K562 (cell line): Measurements from ENCODE around the gene STAM2. TPM values are rescaled to one million over a fixed set of nuclear protein-coding genes. Genes with fewer than 3 reads are reported as not detected.

Experiments
- ATAC-seq: fragments of 200-7000 bp; cut with Tn5 transposase; 3 replicates; pipeline ENCODE4 v1.9.1; 2020; ENCODE audit warnings: moderate library complexity
- BruUV-seq: library from RNA; stranded (reverse); fragments of 400-500 nt; replicated peaks from 2 replicates; lab custom pipeline; 2021; lab: Mats Ljungman, UMichigan
- CTCF ChIA-PET: fragments of 300-600 bp; formaldehyde crosslinking; extraction: SDS; loops from one replicate; lab custom pipeline; 2021; ENCODE audit warnings: low intra/inter-chr PET ratio; lab: Yijun Ruan, JAX
- POLR2A ChIA-PET: fragments of 300-600, 350-650 bp; sonication (Branson Sonifier 250); formaldehyde crosslinking; extraction: SDS; loops from one replicate; lab custom pipeline; 2021; ENCODE audit warnings: antibody characterized with exemption, inconsistent platforms; lab: Yijun Ruan, JAX
- DNase-seq, 4 experiments: peaks; one replicate each; pipeline versions ENCODE4 v3.0.0 to v3.0.0-alpha.2; 2011 to 2018; ENCODE audit warnings: low spot score in 3 of 4, mixed read lengths in 3 of 4; ENCODE audit errors: extremely low read depth in 1 of 4
- FAIRE-seq: peaks from 2 replicates; lab custom pipeline; 2011; peaks lifted over from hg19 to GRCh38; lab: Jason Lieb, UNC
- H2AFZ ChIP-seq: 2 replicates; pipeline ENCODE4 v1.6.0; 2011; ENCODE audit warnings: low read depth, low read length, control low read depth, inconsistent platforms
- H3K27ac ChIP-seq: fragments of 200-600 bp; 3 replicates; pipeline ENCODE4 v1.8.0; 2011; ENCODE audit warnings: low read depth, mild to moderate bottlenecking, control low read depth, inconsistent platforms, low read length, moderate library complexity, mixed read lengths; ENCODE audit errors: extremely low read depth
- H3K27me3 ChIP-seq, 2 experiments: fragments of 300-600 bp in 1 of 2; 2 replicates in 1 of 2; 3 replicates in 1 of 2; pipeline versions ENCODE4 v1.6.0 to v1.8.0; 2011; ENCODE audit warnings: inconsistent platforms in 2 of 2, low read length in 2 of 2, mild to moderate bottlenecking in 1 of 2, mixed read lengths in 1 of 2, moderate library complexity in 1 of 2; ENCODE audit not compliant: control insufficient read depth in 2 of 2, insufficient read depth in 2 of 2
- H3K36me3 ChIP-seq: fragments of 300-600 bp; 3 replicates; pipeline ENCODE4 v1.8.0; 2011; ENCODE audit warnings: mild to moderate bottlenecking, low read length, inconsistent platforms; ENCODE audit not compliant: control insufficient read depth, insufficient read depth
- H3K4me1 ChIP-seq, 2 experiments: fragments of 200-600 bp in 1 of 2; replicated peaks in 1 of 2; 2 replicates in 1 of 2; 3 replicates in 1 of 2; pipeline versions ENCODE4 v1.5.1 to v1.8.0; 2011; ENCODE audit warnings: inconsistent platforms in 2 of 2, low read length in 2 of 2, mild to moderate bottlenecking in 1 of 2, mixed read lengths in 1 of 2, moderate library complexity in 1 of 2; ENCODE audit not compliant: control insufficient read depth in 2 of 2, insufficient read depth in 2 of 2
- H3K4me2 ChIP-seq: 2 replicates; pipeline ENCODE4 v1.6.1; 2011; ENCODE audit warnings: low read length, control low read depth, inconsistent platforms, mixed read lengths; ENCODE audit not compliant: insufficient read depth
- H3K4me3 ChIP-seq: fragments of 200-600 bp; sonication (generic), shearing (Covaris generic); 2 replicates; pipeline ENCODE4 v1.5.1; 2016; ENCODE audit warnings: control low read depth, inconsistent platforms
- H3K79me2 ChIP-seq: fragments of 200-600 bp; 3 replicates; pipeline ENCODE4 v1.8.0; 2011; ENCODE audit warnings: low read length, inconsistent platforms; ENCODE audit not compliant: control insufficient read depth, insufficient read depth
- H3K9ac ChIP-seq, 2 experiments: 2 replicates each; pipeline versions ENCODE4 v1.6.0 to v1.6.1; 2011; ENCODE audit warnings: low read depth in 2 of 2, low read length in 2 of 2, control low read depth in 1 of 2, inconsistent platforms in 1 of 2, mild to moderate bottlenecking in 1 of 2, mixed read lengths in 1 of 2; ENCODE audit not compliant: insufficient read depth in 1 of 2
- H3K9me1 ChIP-seq: one replicate; pipeline ENCODE4 v1.6.0; 2011; ENCODE audit warnings: inconsistent platforms, mild to moderate bottlenecking, low read length, moderate library complexity; ENCODE audit not compliant: control insufficient read depth, insufficient read depth
- H3K9me3 ChIP-seq: replicated peaks from 2 replicates; pipeline ENCODE4 v1.5.1; 2011; ENCODE audit warnings: low read depth, low read length, inconsistent platforms; ENCODE audit not compliant: control insufficient read depth, insufficient read depth
- H4K20me1 ChIP-seq: replicated peaks from 2 replicates; pipeline ENCODE4 v1.6.1; 2011; ENCODE audit warnings: low read length, inconsistent platforms, mixed read lengths; ENCODE audit not compliant: control insufficient read depth, insufficient read depth
- MIER1 ChIP-seq: fragments of 450-650 bp; IDR thresholded peaks from 2 replicates; pipeline ENCODE4 v1.6.1; 2016; ENCODE audit warnings: antibody characterized with exemption, mild to moderate bottlenecking, low read depth
- ZNF140 ChIP-seq: fragments of 250-450 bp; sonication (Bioruptor Pico); IDR thresholded peaks from 2 replicates; pipeline ENCODE4 v1.8.0; 2021; ENCODE audit warnings: moderate library complexity, mild to moderate bottlenecking, inconsistent platforms
- ZNF584 ChIP-seq: fragments of 200-800 bp; sonication (Bioruptor generic); IDR thresholded peaks from 2 replicates; pipeline ENCODE4 v1.6.1; 2016; ENCODE audit warnings: low read depth, mild to moderate bottlenecking, missing genetic modification characterization, missing compliant biosample characterization
- WGBS: fragments of 100-300 bp; shearing (Covaris generic); methylation state at CpG from one replicate; pipeline ENCODE4 v1.1.6; 2016; ENCODE audit warnings: low coverage, mixed read lengths; ENCODE audit not compliant: insufficient coverage; ENCODE audit errors: missing lambda C conversion rate; 5-methylcytosine and 5-hydroxymethylcytosine counted together
- in situ Hi-C: fragments of 300-500 bp; cut with MboI; formaldehyde crosslinking; loops from 4 replicates; pipeline ENCODE4 v1.15.0; 2018; ENCODE audit warnings: inconsistent platforms, mixed read lengths
- intact Hi-C: fragments of 100-400 bp; cut with micrococcal nuclease; formaldehyde crosslinking; loops from 2 replicates; pipeline ENCODE4 v1.14.2; 2022
- polyA plus RNA-seq, 8 experiments: library from polyadenylated mRNA; depleted of rRNA in 4 of 8; stranded (reverse) in 5 of 8; unstranded in 3 of 8; fragments of >200 nt; fragmentation: Nextera tagmentation in 2 of 8; fragmentation: Illumina TruSeq in 1 of 8; extraction: Ambion mirVana in 2 of 8; extraction: Trizol in 1 of 8; gene quantifications; 2 replicates each; pipeline versions ENCODE4 v1.2.1 to v1.2.3, GENCODE V29; 2011 to 2014; ENCODE audit warnings: inconsistent platforms in 1 of 8, missing spikeins in 1 of 8
- total RNA-seq, 7 experiments: library from RNA; depleted of rRNA in 6 of 7; stranded (reverse); fragments of >200 nt in 6 of 7; fragmentation: Illumina TruSeq in 2 of 7; extraction: Trizol in 2 of 7; gene quantifications; 2 replicates each; pipeline versions ENCODE4 v1.2.1 to v1.2.3, GENCODE V29; 2011 to 2021; ENCODE audit warnings: low replicate concordance in 1 of 7
- TF ChIP-seq, protein P1 (sequence below): sonication (generic); formaldehyde crosslinking; IDR thresholded peaks from 2 replicates; pipeline ENCODE4 v1.8.1; 2022; ENCODE audit warnings: missing genetic modification reagents
- TF ChIP-seq, protein P2 (sequence below): sonication (generic); IDR thresholded peaks from 2 replicates; pipeline ENCODE4 v1.6.1; 2016
- TF ChIP-seq, protein P3 (sequence below): fragments of 200-800 bp; sonication (Bioruptor generic); IDR thresholded peaks from 2 replicates; pipeline ENCODE4 v1.6.1; 2017; ENCODE audit warnings: missing genetic modification characterization, missing compliant biosample characterization

The STAM2 gene
- total and polyA plus RNA-seq, 9 of the 15 experiments (the other 6 are each of a cell fraction or from before 2014, with no cell fraction given): 4.5 to 13.9 (median 8.7) TPM

DNA sequence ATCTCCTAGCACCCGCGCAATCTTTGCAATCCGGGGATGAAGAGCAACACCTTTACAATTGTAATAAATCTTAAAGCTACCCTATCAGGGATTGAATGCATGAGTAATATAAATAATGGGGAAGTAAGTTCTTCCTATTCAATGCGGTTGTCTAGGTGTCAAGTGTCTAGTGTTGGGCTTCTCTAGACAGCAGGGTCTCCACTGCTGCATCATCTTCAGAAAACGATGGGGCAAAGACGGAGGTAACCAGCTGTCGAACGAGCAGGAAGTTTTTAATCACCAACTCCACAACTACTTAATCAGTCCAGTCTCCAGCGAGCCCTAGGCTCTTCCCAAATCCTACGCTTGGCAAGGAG lies 573 bp downstream of the STAM2 start (continued):
- TF ChIP-seq, protein P1, sequence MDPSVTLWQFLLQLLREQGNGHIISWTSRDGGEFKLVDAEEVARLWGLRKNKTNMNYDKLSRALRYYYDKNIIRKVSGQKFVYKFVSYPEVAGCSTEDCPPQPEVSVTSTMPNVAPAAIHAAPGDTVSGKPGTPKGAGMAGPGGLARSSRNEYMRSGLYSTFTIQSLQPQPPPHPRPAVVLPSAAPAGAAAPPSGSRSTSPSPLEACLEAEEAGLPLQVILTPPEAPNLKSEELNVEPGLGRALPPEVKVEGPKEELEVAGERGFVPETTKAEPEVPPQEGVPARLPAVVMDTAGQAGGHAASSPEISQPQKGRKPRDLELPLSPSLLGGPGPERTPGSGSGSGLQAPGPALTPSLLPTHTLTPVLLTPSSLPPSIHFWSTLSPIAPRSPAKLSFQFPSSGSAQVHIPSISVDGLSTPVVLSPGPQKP (CRISPR knock-in tag): no peak
- TF ChIP-seq, protein P2, sequence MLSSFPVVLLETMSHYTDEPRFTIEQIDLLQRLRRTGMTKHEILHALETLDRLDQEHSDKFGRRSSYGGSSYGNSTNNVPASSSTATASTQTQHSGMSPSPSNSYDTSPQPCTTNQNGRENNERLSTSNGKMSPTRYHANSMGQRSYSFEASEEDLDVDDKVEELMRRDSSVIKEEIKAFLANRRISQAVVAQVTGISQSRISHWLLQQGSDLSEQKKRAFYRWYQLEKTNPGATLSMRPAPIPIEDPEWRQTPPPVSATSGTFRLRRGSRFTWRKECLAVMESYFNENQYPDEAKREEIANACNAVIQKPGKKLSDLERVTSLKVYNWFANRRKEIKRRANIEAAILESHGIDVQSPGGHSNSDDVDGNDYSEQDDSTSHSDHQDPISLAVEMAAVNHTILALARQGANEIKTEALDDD: no peak; the same call in 1 of the 2 replicates
- TF ChIP-seq ZNF584 (CRISPR knock-in tag): 0 out of 2 replicates have a peak, but pooled peaks have one; percentile 14
- 0 out of 2 replicates have a peak, but pooled peaks have one; percentile 40 for TF ChIP-seq MIER1

DNA sequence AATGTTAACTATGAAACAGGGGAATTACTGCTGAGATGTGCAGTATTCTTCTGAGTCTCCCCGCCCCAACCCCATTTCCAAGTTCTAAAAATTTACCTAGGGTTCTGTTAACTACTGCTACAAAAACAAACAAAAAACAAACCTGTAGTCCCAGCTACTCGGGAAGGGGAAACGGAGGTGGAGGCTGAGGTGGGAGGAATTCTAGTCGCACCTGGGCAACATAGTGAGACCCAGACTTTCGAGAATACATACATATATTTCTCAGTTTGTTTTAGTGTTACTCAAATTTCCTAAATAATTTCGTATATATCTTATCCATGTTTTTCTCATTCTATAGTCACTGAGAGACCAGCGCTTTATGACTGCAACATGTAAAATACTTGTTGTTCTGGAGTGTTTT lies 989 bp downstream of the STAM2 start:
- H2AFZ ChIP-seq: peak overlapping the region; percentile 100
- 18% methylated on average over 7 of the region's 7 CpGs for WGBS
- no peaks in the 10 kb centered on the region for H3K9me1 ChIP-seq
- intact Hi-C loops: loop anchor here (2.0 kb wide), 1 partner anchor 40 kb away; no protein-coding TSS in a partner anchor
- no peaks in the 10 kb centered on the region for H3K36me3 ChIP-seq
- no peak for FAIRE-seq
- TF ChIP-seq, protein P3, sequence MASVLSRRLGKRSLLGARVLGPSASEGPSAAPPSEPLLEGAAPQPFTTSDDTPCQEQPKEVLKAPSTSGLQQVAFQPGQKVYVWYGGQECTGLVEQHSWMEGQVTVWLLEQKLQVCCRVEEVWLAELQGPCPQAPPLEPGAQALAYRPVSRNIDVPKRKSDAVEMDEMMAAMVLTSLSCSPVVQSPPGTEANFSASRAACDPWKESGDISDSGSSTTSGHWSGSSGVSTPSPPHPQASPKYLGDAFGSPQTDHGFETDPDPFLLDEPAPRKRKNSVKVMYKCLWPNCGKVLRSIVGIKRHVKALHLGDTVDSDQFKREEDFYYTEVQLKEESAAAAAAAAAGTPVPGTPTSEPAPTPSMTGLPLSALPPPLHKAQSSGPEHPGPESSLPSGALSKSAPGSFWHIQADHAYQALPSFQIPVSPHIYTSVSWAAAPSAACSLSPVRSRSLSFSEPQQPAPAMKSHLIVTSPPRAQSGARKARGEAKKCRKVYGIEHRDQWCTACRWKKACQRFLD (CRISPR knock-in tag): peak; percentile 15; the same call in 1 of the 2 replicates
- TF ChIP-seq ZNF140: no peak
- TF ChIP-seq, all 486 proteins: peak for 1
- in situ Hi-C loops: no loop called here
- peak overlapping the region; percentile 94 to 99; a peak in 2 of 4 replicates for H3K9ac ChIP-seq
- H3K4me1 ChIP-seq: peaks cover 5 to 11% of the 10 kb centered on the region in 2 experiments; a peak in 4 of 5 replicates
- H3K79me2 ChIP-seq: peaks cover 22% of the 10 kb centered on the region
- peak overlapping the region; percentile 85 for H3K4me2 ChIP-seq
- no peaks in the 10 kb centered on the region; a peak in 1 of 5 replicates for H3K27me3 ChIP-seq
- DNase-seq (no peak), ATAC-seq (no peak)
- H3K9me3 ChIP-seq: peaks cover 11% of the 10 kb centered on the region
- ChIA-PET CTCF (interaction anchor here (0.6 to 0.7 kb wide), 2 partner anchors 88 to 138 kb away, joined by 3 read pairs; no protein-coding TSS in a partner anchor), POLR2A (no interaction called here)
- H3K4me3 ChIP-seq: peak overlapping the region; percentile 80
- H3K27ac ChIP-seq: peak overlapping the region; percentile 97; the same call in 2 of the 3 replicates
- TSS peak; percentile 63 for BruUV-seq
- H4K20me1 ChIP-seq: no peaks in the 10 kb centered on the region
